ENCODE measurements around the gene THAP8. TPM values are rescaled to one million over a fixed set of nuclear protein-coding genes. Genes with fewer than 3 reads are reported as not detected.

The THAP8 gene
- polyA plus RNA-seq, 2 of the 4 experiments (the other 2 are of a cell fraction), result 3.1 to 7.5 TPM

- TF ChIP-seq REST (IDR thresholded peaks at IDR 0.05), result peak; percentile 22; the same call in 1 of the 2 replicates
- TF ChIP-seq ESRRA (IDR thresholded peaks at IDR 0.05; ENCODE audit: borderline replicate concordance, low read length), result peak; percentile 47; the same call in 1 of the 2 replicates
- TF ChIP-seq JUN (IDR thresholded peaks at IDR 0.05), result peak; percentile 93 to 97; a peak in 4 of 5 replicates
- TF ChIP-seq FOSL2 (IDR thresholded peaks at IDR 0.05), result no peak
- no peak for TF ChIP-seq FOSL2 (CRISPR knock-in tag; IDR thresholded peaks at IDR 0.05)
- peak; percentile 12; the same call in 1 of the 2 replicates for TF ChIP-seq MYC (IDR thresholded peaks at IDR 0.05; ENCODE audit: borderline replicate concordance, low read length)
- peak; percentile 52; the same call in 1 of the 2 replicates for TF ChIP-seq HDAC2 (IDR thresholded peaks at IDR 0.05)
- no peak for TF ChIP-seq POLR2AphosphoS2 (conservative IDR thresholded peaks at IDR 0.05; ENCODE audit: low read length)
- TF ChIP-seq RAD21 (conservative IDR thresholded peaks at IDR 0.05 in 1 of 2, IDR thresholded peaks at IDR 0.05 in 1 of 2), result peak in 1 of 2 experiments; percentile 16; a peak in 2 of 5 replicates
- TF ChIP-seq ATOH8 (CRISPR knock-in tag; IDR thresholded peaks at IDR 0.05; ENCODE audit: low read depth), result 0 out of 2 replicates have a peak, but pooled peaks have one; percentile 22
Observed at GRCh38 chr19:35995048-35995993, 58.8 kb downstream of the THAP8 start, which contains the start of gene SDHAF1 (continued).

- POLR2A ChIA-PET, result interaction anchor here (2.4 kb wide), 1 partner anchor 15 kb away, joined by 11 read pairs; the partner anchor contains the start of gene SYNE4
- peaks cover 2% of the 10 kb centered on the region; the same call in 1 of the 3 replicates for H3K9me3 ChIP-seq
- H3K4me3 ChIP-seq, result peak overlapping the region; percentile 79
- FAIRE-seq (no peak), DNase-seq (ENCODE audit: low read depth in 1 of 2, low spot score in 1 of 2) (no peak), ATAC-seq (no peak)
- WGBS (ENCODE audit: missing lambda C conversion rate), result 92% methylated on average over 49 of the region's 49 CpGs
- TF ChIP-seq POLR2AphosphoS2 (conservative IDR thresholded peaks at IDR 0.05; ENCODE audit: low read length), result no peak
- TF ChIP-seq NFE2L2 (conservative IDR thresholded peaks at IDR 0.05; ENCODE audit: low read length), result no peak
- no peak for TF ChIP-seq RNF2 (IDR thresholded peaks at IDR 0.05; ENCODE audit: borderline replicate concordance, low read depth)
- no peak for TF ChIP-seq FOSB (CRISPR knock-in tag; IDR thresholded peaks at IDR 0.05)
- peak in 1 of 2 experiments; percentile 22; a peak in 2 of 5 replicates for TF ChIP-seq RAD21 (conservative IDR thresholded peaks at IDR 0.05 in 1 of 2, IDR thresholded peaks at IDR 0.05 in 1 of 2)
- no peak for TF ChIP-seq ZC3H11A (IDR thresholded peaks at IDR 0.05)
- no peak for TF ChIP-seq KDM1A (IDR thresholded peaks at IDR 0.05; ENCODE audit: low read depth)
- peak overlapping the region; percentile 83 for H3K4me2 ChIP-seq
- CTCF ChIA-PET, result interaction anchor here (0.7 to 1.9 kb wide), 17 partner anchors 9 to 114 kb away, joined by 3 to 5 read pairs (median 3); partner anchors contain the start of genes SYNE4 and THAP8
- peaks cover 19% of the 10 kb centered on the region for H3K4me1 ChIP-seq
- peak overlapping the region; percentile 88 to 90; a peak in 5 of 6 replicates for H3K27ac ChIP-seq
Observed at GRCh38 chr19:35993923-35994598, 60.0 kb downstream of the THAP8 start.

All from A549 (cell line).